SK-MEL-5 (cell line): ENCODE results near the gene PCTP. TPM values are rescaled to one million over a fixed set of nuclear protein-coding genes. Genes with fewer than 3 reads are reported as not detected.

Experiments used
- DNase-seq: peaks from one replicate; pipeline ENCODE4 v3.0.0-alpha.2; 2016; ENCODE audit warnings: low read depth, low spot score
- in situ Hi-C: cut with HindIII; loops from 2 replicates; pipeline ENCODE4 v1.10.0; 2016; ENCODE audit warnings: low sequenced_read_pairs, high pct_unique_total_duplicates, low pct_unique_long_range_greater_than_20kb
- total RNA-seq: library from RNA; depleted of rRNA; stranded (reverse); fragments of >200 nt; shearing (Covaris generic); gene quantifications from 2 replicates; pipeline ENCODE4 v1.2.3, GENCODE V29; 2014

Gene PCTP
- total RNA-seq, 1 experiment from 2014 or later: 51.8 TPM

GRCh38 chr17:55742272-55743102 is 8.4 kb upstream of the PCTP start:
- DNase-seq: no peak
- in situ Hi-C loops: no loop called here

GRCh38 chr17:55743103-55743679 is 7.7 kb upstream of the PCTP start:
- peak; percentile 51 for DNase-seq

DNA sequence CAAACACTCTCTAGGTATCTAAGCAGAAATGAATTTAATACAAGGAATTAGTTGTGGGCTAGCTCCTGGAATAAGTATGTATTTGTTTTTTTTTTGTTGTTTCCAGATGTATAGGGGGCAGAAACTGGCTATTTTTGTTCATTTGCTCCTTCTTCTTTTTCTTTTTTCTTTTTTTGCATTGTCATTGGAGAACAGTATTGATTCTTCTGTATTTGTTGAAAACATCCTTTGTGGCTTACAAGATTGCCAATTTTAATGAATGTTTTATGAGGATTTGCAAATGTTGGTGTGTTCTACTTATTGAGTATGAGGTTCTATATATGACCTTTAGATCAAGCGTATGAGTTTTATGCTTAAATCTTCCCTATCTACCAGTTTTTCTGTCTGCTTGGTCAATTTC is 5.6 kb upstream of the PCTP start:
- DNase-seq: no peak
- in situ Hi-C loops: no loop called here

More at GRCh38 chr17:55743103-55743679, 7.7 kb upstream of the PCTP start:
- in situ Hi-C loops: no loop called here

- in situ Hi-C loops: no loop called here
- DNase-seq: no peak
Observed at GRCh38 chr17:55746466-55746865, 4.4 kb upstream of the PCTP start.

DNA sequence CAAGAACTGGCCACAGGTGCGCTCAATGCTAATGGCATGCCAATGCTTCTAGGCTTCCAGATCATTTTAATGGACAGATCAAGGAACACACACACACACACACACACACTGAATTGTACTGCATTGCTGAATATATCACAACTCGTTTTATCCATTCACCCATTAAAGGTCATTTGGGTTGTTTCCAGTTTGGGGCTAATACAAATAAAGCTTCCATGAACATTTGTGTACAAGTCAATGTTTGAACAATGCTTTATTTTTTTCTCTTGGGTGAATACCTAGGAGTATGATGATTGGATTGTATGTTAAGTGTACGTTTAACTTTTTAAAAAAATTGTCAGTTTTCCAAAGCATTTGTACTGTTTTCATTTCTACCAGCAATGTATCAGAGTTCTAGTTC is 3.6 kb upstream of the PCTP start:
- no peak for DNase-seq
- in situ Hi-C loops: no loop called here

GRCh38 chr17:55748841-55749240 is 2.0 kb upstream of the PCTP start:
- DNase-seq: no peak
- in situ Hi-C loops: no loop called here

- in situ Hi-C loops: no loop called here
- no peak for DNase-seq
Observed at GRCh38 chr17:55749985-55750384, 866 bp upstream of the PCTP start.

- in situ Hi-C loops: no loop called here
- no peak for DNase-seq
Observed at GRCh38 chr17:55751720-55752250, 934 bp downstream of the PCTP start.

- no peak for DNase-seq
- in situ Hi-C loops: no loop called here
Observed at GRCh38 chr17:55756689-55757088, 5.8 kb downstream of the PCTP start.

- in situ Hi-C loops: no loop called here
- DNase-seq: no peak
Observed at GRCh38 chr17:55757659-55758058, 6.8 kb downstream of the PCTP start.

- no peak for DNase-seq
- in situ Hi-C loops: no loop called here
Observed at GRCh38 chr17:55758171-55758570, 7.3 kb downstream of the PCTP start.

- no peak for DNase-seq
- in situ Hi-C loops: no loop called here
Observed at GRCh38 chr17:55760643-55761355, 9.9 kb downstream of the PCTP start.

GRCh38 chr17:55762086-55762858 is 11.4 kb downstream of the PCTP start:
- no peak for DNase-seq
- in situ Hi-C loops: no loop called here

DNA sequence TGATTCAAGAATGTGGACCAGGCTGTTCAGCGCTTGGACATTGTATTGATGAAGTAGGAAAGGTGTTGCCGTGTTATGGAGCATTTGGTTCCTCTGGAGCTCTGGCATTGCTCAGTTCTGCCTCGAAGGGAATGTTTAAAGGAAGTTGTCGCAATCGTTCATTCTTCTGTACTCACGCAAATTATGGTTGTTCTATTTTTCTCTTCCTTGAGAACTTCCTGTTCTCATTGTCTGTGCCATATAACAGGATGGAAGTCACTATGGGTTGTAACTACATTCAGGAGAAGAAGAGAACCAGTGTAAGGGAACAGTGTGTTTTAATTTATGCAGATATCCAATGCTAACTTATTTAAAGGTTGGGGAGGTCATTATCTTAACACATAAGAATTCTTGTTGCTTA is 13.0 kb downstream of the PCTP start:
- peak; percentile 73 for DNase-seq
- in situ Hi-C loops: no loop called here

DNA sequence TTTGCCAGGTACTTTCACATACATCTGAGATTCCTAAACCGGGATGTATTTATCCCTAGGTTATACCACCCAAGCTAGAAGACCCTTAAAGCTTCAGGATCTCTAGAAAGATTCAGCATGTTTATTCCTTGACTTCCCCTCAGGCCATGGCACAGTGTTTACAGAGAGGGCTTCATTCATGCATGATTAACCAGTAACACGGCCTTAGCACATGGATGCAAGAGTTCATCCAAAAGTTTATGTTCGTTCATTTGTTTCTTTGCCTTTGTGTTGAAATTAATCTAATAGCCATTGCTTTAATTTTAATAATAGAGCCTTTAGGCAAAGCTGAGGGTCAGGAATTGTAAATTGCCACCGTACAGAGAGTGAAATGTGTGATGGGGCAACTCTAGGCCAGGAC is 13.8 kb downstream of the PCTP start:
- in situ Hi-C loops: no loop called here
- DNase-seq: no peak

GRCh38 chr17:55765472-55765871 is 14.6 kb downstream of the PCTP start:
- DNase-seq: no peak
- in situ Hi-C loops: no loop called here

- DNase-seq: no peak
- in situ Hi-C loops: no loop called here
Observed at GRCh38 chr17:55768936-55769624, 18.2 kb downstream of the PCTP start.
